T-helper 1 cell (primary cell): ENCODE results near the gene ZNF366.

Source experiments
- DNase-seq, 5 donors: peaks; one replicate each; pipeline ENCODE4 v3.0.0-alpha.2; 2012 to 2020
- total RNA-seq, 4 donors: gene quantifications; one replicate each; lab custom pipeline; 2026; lab: John Stamatoyannopoulos, UW

ZNF366 gene, protein sequence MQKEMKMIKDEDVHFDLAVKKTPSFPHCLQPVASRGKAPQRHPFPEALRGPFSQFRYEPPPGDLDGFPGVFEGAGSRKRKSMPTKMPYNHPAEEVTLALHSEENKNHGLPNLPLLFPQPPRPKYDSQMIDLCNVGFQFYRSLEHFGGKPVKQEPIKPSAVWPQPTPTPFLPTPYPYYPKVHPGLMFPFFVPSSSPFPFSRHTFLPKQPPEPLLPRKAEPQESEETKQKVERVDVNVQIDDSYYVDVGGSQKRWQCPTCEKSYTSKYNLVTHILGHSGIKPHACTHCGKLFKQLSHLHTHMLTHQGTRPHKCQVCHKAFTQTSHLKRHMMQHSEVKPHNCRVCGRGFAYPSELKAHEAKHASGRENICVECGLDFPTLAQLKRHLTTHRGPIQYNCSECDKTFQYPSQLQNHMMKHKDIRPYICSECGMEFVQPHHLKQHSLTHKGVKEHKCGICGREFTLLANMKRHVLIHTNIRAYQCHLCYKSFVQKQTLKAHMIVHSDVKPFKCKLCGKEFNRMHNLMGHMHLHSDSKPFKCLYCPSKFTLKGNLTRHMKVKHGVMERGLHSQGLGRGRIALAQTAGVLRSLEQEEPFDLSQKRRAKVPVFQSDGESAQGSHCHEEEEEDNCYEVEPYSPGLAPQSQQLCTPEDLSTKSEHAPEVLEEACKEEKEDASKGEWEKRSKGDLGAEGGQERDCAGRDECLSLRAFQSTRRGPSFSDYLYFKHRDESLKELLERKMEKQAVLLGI
- 0 to 0.46 (median 0.12) reads per million in 4 donors for total RNA-seq

DNA sequence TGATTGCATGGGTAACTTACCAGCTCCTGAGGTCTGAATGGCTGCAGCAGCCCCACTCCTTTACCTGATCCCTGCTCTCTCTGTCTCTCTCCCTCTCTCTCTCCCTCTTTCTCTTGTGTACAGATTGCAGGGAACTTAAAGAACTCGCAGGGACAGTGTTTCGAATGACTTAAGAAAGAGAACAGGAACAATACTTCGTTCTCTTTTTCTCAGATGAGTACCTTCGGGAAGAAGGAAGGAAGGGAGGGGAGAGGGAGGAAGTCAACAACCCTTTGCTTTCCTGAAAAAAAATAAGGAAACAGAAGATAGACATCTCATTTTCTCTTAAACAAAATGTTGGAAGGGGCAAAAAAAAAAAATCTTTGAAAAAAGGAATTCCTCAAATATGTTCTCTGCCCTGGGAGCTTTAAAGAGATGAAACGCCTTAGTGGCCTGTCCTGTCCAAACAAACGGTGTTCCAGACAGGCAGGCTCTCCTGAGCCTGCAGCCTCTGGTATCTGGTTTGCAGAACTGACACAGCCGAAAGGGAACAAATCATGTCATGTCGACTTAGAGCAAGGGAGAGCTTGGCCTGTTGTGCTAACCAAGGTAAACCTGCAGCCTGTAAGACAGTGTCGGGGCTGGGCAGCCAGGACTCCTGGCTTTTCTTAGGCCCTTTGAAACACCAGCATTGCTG is at the start of gene ZNF366:
ZNF366 (minus strand) TSS at position 180 of the 676 bp plus-strand sequence. CDS start 45,914 bp downstream, outside the sequence.
- no peak for DNase-seq

DNA sequence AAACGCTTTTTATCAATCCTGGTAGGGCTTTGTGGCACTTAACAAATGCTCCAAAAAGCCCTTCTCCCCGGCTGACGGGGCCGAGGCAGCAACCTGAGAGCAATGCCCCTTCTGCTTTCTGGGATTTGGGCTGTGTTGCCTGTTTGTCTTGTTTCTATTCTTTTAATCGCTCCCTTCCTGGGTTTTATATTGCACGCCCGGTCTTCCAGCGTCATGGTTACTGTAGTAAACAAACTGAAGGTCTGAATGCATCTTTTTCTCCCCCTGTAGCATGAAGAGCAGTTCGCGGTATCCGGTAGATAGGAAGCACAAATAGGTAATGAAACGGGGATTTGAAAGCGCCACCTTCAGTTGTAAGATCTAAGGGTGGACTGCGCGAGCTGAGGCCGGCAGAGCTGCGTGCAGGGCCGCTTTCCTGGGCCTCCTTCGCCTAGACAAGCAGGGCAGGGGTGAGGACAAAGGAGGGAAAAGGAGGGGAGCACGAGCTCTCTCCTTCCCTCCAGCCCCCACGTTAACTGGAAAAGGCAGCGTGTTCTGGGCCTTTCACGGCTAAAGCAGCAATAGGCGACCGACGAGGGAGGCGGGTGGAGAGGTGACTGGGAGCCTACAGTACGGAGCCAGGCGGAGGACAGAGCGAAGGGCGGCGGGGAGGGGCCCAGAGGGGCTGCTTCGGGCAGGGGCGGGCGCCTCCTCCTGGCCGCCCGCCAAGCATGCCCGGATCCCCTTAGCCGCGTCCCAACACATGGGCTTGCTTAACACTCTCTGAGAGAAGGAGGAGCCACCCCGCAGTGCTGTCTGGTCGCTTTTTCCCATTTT is 49.3 kb upstream of the ZNF366 start:
- peak in 1 of 5 donors; percentile 12 for DNase-seq

DNA sequence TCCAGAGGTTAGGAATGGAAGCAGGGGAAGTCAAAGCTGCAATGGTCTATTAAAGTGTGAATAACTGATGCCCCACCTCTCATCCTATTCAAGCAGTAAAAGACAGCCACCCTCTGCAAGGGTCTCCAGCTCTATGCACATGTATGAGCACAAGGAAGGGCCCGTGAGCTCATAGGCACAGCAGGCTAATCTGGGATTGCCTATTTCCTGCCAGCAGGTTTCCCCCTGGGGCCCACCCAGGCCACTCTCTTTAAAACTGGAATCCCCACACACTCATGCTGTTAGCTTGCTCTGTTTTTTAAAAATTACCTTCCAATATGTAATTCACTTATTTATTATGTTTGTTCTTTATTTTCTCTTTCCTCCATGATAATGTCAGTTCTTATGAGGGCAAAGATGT is 48.7 kb upstream of the ZNF366 start:
- DNase-seq = no peak

DNA sequence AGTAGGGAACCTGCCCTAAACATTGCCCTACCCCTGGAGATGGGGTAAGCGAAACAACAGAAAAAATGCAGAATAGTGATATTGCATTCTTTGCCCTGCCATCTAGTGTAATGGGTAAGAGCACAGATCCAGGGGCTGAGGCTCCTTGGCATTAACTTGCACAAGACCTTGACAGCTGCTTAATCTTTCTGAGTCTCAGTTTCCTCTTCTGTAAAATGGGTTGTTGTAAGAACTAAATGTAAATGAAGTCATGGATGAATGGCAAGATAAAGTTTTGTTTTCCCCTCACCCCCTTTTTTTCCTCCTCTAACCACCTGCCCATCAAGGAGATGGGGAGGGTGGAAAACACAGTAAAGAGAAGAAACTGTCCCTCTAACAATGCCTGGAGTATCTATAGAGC is 47.7 kb upstream of the ZNF366 start:
- DNase-seq = no peak

DNA sequence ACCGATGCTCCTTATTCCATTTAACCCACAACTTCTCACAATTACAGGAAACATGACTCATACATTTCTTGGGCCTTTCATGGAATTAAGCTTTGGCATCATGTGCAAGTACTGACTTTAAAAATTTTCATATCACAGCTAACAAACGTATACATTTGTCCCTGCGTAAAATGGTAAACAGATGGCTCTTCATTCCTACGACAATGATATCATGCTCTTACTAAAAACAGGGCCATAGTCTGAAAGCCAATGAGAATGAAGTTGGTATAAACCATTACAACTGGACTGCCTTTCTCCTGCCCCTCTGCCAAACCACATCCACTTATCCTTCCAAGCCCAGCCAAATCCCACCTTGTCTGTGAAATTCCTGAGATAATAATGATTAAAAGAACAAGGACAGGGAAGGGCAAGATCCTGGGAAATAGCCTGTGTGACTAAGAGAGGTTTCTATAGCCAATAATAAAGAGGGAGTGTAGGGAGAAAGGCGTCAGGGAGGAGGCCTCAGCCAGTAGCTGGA is 44.9 kb upstream of the ZNF366 start:
- no peak for DNase-seq

DNA sequence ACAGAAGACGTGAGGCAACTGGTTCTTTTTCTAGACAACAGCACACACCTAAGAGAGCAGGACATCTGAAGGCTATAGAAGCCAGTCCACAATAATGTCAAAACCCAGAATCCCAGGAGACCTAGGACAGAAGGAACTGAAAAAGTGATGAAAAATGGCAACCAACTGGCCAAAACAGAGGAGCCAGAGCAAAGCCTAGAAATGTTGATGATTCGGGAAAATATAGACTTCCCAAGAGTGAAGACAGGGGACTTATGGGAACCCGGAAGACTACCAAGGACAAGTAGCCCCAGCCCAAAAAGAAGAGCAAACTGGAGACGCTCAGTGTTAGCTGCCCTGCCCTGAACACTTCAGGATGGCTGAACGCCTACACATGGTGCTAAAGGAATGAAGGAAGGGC is 43.4 kb upstream of the ZNF366 start:
- DNase-seq = no peak

DNA sequence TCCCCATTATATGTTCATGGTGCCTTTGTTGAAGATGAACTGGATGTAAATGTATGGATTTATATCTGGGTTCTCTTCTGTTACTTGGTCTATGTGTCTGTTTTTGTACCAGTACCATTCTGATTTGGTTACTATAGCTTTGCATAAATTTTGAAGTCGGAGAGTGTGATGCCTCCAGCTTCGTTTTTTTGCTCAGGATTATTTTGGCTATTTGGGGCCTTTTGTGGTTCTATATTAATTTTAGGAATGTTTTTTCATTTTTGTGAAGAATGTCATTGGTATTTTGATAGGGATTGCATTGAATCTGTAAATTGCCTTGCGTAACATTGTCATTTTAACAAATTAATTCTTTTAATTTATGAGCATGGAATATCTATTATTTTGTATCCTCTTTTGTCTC is 36.6 kb upstream of the ZNF366 start:
- DNase-seq = no peak

DNA sequence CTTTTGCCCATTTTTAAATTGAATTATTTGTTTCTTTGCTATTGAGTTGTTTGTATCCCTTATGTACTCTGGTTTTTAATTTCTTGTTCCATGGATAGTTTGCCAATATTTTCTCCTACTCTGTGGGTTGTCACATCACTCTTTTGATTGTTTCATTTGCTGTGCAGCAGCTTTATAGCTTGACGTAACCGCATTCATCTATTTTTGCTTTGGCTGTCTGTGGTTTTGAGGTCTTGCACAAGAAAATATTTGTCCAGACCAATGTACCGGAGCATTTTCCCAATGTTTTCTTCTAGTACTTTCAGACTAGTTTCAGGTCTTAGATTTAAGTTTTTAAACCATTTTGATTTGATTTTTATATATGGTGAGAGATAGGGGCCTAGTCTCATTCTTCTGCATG is 36.2 kb upstream of the ZNF366 start:
- no peak for DNase-seq

DNA sequence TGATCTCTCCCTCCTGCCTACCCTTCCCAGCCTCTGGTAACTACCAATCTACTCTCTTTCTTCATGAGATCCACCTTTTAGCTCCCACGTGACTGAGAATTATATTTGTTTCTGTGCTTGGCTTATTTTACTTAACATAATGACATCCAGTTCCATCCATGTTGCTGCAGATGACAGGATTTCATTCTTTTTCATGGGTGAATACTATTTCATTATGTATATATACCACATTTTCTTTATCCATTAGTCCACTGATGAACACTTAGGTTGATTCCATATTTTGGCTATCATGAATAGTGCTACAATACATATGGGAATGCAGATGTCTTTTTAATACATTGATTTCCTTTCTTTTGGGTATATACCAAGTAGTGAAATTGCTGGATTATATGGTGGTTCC is 35.5 kb upstream of the ZNF366 start:
- no peak for DNase-seq

DNA sequence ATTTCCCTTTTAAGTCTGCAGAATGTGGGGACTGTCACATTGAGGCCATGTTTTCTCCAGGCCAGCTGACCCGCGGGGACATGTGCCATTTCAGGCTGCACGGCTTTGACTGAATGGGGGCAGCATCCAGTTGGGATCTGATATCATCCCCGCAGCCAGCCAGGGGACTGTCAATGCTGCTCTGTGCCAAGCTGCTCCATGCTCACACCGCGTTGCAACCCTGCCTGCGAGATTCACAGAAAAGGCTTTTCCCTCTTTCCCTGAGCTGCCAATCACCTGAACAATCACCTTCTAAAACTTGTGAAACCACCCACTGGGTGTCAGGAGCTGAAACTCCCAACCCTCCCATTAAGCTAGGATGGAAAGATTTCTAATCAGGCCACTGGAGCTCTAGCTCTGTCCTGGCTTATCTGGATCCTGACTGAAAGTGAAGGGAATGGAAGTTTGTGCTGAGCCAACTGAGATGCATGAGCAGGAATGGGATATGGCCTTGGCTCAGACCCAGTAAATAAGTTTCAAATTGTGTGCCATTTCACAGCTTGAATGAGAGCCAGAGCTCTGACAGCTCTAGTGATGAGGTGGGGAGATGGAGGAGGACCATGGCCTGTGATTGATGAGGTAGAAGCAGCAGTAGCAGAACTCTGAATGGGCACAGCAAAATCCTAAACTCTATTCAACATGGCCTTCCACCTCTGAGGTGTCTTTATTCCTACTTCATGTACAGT is 34.5 kb upstream of the ZNF366 start:
- DNase-seq = no peak

DNA sequence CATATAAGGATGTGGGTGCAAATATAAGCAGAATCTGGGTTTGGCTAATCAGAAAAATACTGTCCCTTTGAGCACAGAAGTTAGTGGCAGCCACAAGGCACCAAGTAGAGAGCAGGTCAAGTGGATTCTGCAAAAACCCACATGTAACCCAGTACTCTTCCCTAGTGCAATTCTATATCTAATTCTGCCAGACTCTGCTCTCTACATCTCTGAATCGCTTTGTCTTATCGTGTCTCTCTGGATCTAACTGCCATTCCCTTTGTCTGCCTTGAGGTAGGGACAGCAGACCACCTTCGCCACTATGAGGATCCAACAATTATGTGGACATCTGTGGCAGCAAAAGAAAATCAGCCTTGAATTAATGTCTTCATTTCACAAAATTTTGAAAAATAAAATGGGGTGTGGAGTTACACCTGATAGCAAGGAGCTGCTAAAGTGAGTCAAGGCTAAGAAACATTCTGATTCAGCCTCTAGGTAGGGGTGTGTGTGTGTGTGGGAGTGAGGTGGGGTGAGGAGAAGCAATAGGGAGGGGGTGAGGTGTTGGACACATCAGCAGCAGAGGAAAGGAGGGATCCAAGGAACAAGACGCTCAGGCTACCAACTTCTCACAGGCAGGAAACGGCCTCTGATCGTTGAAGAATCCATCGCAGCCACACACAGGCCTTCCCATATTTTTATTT is 33.7 kb upstream of the ZNF366 start:
- no peak for DNase-seq

DNA sequence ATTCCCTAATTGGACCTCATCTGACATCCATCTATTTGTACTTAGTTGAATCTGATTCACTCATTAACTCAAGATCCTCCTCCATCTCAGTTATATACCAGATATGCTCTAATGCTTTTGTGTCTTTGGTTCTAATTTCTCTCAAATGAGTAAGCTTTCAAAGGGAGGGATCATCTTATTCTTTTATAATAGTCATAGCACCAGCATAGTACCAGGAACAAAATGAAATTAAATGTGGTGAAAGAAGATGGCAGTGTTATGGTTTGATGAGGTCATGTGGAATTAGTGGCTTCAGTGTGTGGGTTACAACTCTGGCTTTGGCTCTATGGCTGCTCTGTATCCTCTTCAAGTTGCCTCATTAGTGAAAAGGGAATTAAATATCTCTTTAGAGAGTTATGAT is 32.5 kb upstream of the ZNF366 start:
- no peak for DNase-seq

DNA sequence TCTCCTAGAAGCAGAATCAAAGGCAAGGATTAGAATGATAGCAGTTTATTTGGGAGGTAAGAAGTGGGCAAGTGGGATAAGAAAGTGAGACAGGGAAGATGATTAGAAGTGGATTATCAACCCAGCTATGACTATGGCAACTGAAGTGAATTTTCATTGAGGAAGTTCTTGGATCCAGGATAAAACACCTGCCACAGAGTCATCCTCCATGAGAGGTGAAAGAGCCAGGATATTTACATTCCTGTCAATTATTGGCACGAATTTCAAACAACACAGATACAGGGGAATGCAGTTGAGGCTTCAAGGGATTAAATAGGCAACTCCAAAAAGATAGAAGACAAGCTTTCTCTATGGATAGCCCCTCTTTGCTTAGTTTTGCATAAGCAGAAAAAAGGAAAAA is 31.8 kb upstream of the ZNF366 start:
- DNase-seq = no peak

DNA sequence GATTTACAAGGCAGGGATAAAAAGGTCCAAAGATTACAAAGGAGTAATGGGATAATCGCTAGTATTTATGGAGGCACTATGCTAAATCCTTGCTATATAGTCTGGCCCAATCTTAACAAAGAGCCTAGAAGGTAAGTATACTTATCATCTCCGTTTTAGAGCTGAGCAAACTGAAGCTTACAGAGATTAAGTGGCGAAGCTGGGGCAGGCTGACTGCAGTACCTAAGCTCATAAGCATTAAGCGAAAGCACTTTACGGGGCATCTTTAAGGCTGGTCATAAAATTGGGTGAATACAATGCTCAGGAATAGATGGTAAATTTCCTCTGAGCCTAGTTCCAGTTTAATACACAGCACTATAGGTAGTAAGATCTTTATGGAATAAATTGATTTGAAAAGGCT is 30.0 kb upstream of the ZNF366 start:
- no peak for DNase-seq

DNA sequence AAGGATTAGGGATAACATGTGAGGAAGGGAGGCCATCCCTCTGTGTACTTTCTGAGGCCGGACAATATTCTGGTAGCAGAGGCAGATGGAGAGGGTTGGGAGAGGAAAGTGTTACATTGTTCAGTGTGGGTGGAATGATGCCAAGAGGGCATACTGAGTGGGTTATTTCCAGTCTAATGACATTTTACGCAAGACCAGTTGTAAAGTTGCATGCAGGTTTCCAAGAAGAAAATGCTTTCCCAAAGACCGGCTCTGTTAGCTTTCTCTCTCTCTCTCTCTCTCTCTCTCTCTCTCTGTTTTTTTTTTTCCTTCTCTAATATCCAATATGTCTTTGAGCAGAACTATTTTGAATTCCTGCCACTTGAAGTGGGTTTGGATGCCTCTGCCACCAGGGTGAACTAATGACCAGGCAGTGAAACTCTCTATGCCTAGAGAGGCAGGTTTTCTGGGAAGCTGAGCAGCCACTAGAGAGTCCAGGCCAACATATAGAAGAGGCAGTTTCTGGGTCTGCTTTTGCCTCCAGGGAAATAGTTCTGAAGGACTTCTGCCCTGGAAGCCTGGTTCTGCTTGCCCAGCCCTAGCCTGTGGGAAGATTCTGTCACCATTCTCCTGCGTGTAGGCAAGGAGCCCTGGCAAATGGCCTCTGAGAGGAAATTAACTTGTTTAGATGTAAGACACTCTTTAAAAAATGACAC is 24.4 kb upstream of the ZNF366 start:
- DNase-seq = no peak

DNA sequence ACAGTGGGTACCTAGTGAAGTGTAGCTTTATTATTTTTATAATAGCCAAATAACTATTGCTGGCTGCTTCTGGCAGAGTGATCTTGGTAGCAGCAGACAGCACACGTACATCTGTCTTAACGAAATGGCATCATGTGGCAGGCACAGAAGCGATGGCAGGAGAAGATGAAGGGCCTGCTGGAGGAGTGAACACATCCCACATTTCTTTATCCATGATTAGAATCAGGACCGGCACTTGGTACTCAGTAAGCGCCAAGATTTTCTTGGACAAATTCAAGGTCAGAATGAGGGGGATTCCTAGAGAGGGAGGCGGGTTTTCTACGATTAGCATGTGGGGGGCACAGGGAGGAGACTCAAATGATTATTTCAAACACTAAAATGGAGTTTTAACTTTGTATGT is 23.0 kb upstream of the ZNF366 start:
- DNase-seq = no peak

DNA sequence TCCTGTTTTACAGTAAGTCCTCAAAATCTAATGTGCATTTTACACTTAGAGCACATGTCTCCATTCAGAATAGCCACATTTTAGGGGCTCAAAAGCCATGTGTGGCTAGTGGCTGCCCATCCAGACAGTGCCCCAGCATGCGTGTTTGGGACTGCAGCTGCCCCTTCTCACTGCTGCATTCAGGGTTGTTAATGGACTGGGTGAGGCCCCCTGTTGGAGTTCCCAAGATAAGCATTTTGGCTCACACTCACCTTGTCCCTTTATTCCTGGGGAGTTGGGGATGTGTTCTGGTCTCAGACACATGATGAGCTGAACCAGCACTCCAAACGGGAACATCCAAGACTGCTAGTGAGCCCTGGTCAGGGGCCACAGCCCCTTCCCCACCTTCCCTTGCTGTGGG is 22.2 kb upstream of the ZNF366 start:
- DNase-seq = no peak

DNA sequence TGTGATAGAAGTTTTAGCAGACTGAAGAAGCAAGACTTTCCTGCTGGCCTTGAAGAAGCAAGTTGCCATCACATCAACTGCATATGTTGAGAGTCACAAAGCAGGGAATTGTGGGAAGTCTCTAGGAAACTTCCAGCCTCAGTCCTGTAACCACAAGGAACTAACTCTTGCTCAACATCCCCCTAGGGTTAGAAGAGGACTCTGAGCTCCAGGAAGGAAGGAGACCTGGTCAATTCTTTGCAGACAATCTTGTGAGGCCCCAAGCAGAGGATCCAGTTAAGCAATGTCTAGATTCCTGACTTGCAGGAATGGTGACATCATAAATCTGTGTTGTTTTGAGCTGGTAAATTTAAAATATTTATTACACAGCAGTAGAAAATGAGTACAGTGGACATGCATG is 18.6 kb upstream of the ZNF366 start:
- no peak for DNase-seq

DNA sequence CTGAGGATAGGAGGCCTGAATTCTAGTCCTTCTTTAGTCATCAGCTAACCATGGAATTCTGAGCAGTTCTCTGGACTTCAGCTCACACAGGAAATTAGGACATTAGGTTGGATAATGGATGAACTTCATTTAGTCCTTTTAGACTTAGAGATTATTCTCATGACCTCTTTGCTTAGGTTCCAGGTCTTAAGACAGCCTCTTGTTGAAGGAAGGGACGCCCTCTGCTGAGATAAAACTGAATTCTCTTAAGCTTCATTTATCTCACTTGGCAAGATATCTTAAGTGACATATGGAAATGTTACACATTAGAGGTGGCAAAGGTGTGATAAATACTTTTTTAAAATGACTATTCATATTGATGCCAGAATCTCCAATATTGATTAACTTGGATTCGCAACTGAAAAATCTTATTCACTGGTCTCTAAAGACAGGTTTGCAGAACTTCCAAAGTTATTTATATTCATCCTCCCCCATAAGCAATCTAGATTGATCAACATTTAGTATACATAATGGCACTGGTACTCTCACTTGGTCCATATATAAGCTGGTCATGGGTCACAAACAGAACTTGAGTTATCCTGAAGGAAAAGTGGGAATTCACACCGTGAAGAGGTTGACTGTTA is 16.9 kb upstream of the ZNF366 start:
- peak in 1 of 5 donors; percentile 16 for DNase-seq

DNA sequence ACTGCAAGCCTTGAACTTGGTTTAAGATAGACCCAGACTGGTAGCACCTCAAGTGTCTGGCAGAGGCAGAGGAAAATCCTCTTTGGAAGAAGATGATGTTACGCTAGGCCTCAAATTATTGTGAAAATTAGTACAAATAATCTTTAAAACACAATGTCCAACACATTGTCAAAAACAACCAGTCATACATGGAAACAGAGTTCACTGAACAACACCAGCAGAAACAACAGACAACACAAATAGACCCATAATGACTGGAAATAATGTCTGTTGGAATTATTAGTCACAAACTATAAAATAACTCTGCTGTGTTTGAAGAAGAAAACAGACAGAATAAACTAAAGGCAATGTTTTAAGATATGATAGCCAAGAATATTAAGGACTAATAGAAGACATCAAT is 15.4 kb upstream of the ZNF366 start:
- no peak for DNase-seq
